ENCODE measurements around the gene ZBTB39. TPM values are rescaled to one million over a fixed set of nuclear protein-coding genes. Genes with fewer than 3 reads are reported as not detected.

ZBTB39 gene
- total and polyA plus RNA-seq, 4 donors, result 1.5 to 6.8 (median 4.3) TPM

GRCh38 chr12:56954057-56954957 is 52.0 kb downstream of the ZBTB39 start:
- ATAC-seq (ENCODE audit: low FRiP score) (no peak), DNase-seq (no peak)
- 87 to 88% methylated on average over 6 of the region's 6 CpGs for WGBS, 2 donors
- Histone ChIP-seq H3K27me3 (ENCODE audit: control insufficient read depth in 1 of 2, insufficient read depth in 2 of 2, low read length in 1 of 2) (no peaks in the 10 kb centered on the region), H3K9me3 (ENCODE audit: control insufficient read depth, low read length) (peaks cover 11% of the 10 kb centered on the region), H3K36me3 (ENCODE audit: control insufficient read depth in 1 of 2, insufficient read depth in 2 of 2, low read length in 1 of 2) (peaks cover 0 to 2% of the 10 kb centered on the region in 2 donors), H3K4me3 (ENCODE audit: low read length in 2 of 2) (no peak overlapping the region), H3K4me1 (ENCODE audit: control insufficient read depth in 1 of 2, insufficient read depth in 2 of 2, low read length in 2 of 2) (no peaks in the 10 kb centered on the region), H3K27ac (ENCODE audit: low read depth in 1 of 2, low read length in 2 of 2) (no peak overlapping the region)
- intact Hi-C loops (cut with DNase I), result no loop called here

GRCh38 chr12:56953314-56953713 is 53.0 kb downstream of the ZBTB39 start:
- peaks cover 0 to 2% of the 10 kb centered on the region in 2 donors for H3K36me3 ChIP-seq (ENCODE audit: control insufficient read depth in 1 of 2, insufficient read depth in 2 of 2, low read length in 1 of 2)
- H3K9me3 ChIP-seq (ENCODE audit: control insufficient read depth, low read length), result peaks cover 11% of the 10 kb centered on the region
- DNase-seq (no peak), ATAC-seq (ENCODE audit: low FRiP score) (no peak)
- intact Hi-C loops (cut with DNase I), result no loop called here
- H3K4me3 ChIP-seq (ENCODE audit: low read length in 2 of 2), result no peak overlapping the region
- no peak overlapping the region for H3K27ac ChIP-seq (ENCODE audit: low read depth in 1 of 2, low read length in 2 of 2)
- 15 to 23% methylated on average over 1 of the region's 1 CpG for WGBS, 2 donors
- H3K4me1 ChIP-seq (ENCODE audit: control insufficient read depth in 1 of 2, insufficient read depth in 2 of 2, low read length in 2 of 2), result no peaks in the 10 kb centered on the region
- H3K27me3 ChIP-seq (ENCODE audit: control insufficient read depth in 1 of 2, insufficient read depth in 2 of 2, low read length in 1 of 2), result no peaks in the 10 kb centered on the region

- Histone ChIP-seq H3K4me3 (ENCODE audit: low read length in 2 of 2) (no peak overlapping the region), H3K4me1 (ENCODE audit: control insufficient read depth in 1 of 2, insufficient read depth in 2 of 2, low read length in 2 of 2) (no peaks in the 10 kb centered on the region), H3K36me3 (ENCODE audit: control insufficient read depth in 1 of 2, insufficient read depth in 2 of 2, low read length in 1 of 2) (peaks cover 0 to 2% of the 10 kb centered on the region in 2 donors), H3K27me3 (ENCODE audit: control insufficient read depth in 1 of 2, insufficient read depth in 2 of 2, low read length in 1 of 2) (no peaks in the 10 kb centered on the region), H3K9me3 (ENCODE audit: control insufficient read depth, low read length) (peaks cover 6% of the 10 kb centered on the region), H3K27ac (ENCODE audit: low read depth in 1 of 2, low read length in 2 of 2) (no peak overlapping the region)
- ATAC-seq (ENCODE audit: low FRiP score) (no peak), DNase-seq (no peak)
- intact Hi-C loops (cut with DNase I), result no loop called here
- 83 to 84% methylated on average over 11 of the region's 11 CpGs for WGBS, 2 donors
Observed at GRCh38 chr12:56951582-56952339, 54.6 kb downstream of the ZBTB39 start.

GRCh38 chr12:56948881-56949280 is 57.5 kb downstream of the ZBTB39 start:
- Histone ChIP-seq H3K27ac (ENCODE audit: low read depth in 1 of 2, low read length in 2 of 2) (no peak overlapping the region), H3K4me3 (ENCODE audit: low read length in 2 of 2) (no peak overlapping the region), H3K27me3 (ENCODE audit: control insufficient read depth in 1 of 2, insufficient read depth in 2 of 2, low read length in 1 of 2) (no peaks in the 10 kb centered on the region), H3K9me3 (ENCODE audit: control insufficient read depth, low read length) (peaks cover 4% of the 10 kb centered on the region), H3K4me1 (ENCODE audit: control insufficient read depth in 1 of 2, insufficient read depth in 2 of 2, low read length in 2 of 2) (no peaks in the 10 kb centered on the region), H3K36me3 (ENCODE audit: control insufficient read depth in 1 of 2, insufficient read depth in 2 of 2, low read length in 1 of 2) (peaks cover 0 to 2% of the 10 kb centered on the region in 2 donors)
- ATAC-seq (ENCODE audit: low FRiP score) (no peak), DNase-seq (no peak)
- 96 to 98% methylated on average over 2 of the region's 2 CpGs for WGBS, 2 donors
- intact Hi-C loops (cut with DNase I), result no loop called here

Other genes with a start within 250 kb of the ZBTB39 start
- 1 to 10 TPM in 1 of 2 donors, under 1 TPM in 1; 0.66 to 3.3 TPM for gene HSD17B6, start 243.2 kb downstream of the ZBTB39 start, total RNA-seq
- gene HSD17B6, start 243.2 kb downstream of the ZBTB39 start, polyA plus RNA-seq, result 1 to 10 TPM in 1 of 2 donors, not detected in 1; 1.9 TPM
- under 1 TPM in 1 of 2 donors, not detected in 1; 0.48 TPM for gene SDR9C7, start 72.1 kb downstream of the ZBTB39 start, total RNA-seq
- under 1 TPM in 1 of 2 donors, not detected in 1; 0.18 TPM for gene SDR9C7, start 72.1 kb downstream of the ZBTB39 start, polyA plus RNA-seq
- gene RDH16, start 48.9 kb downstream of the ZBTB39 start, total RNA-seq, result under 1 TPM; 0.42 to 0.75 TPM
- gene RDH16, start 48.9 kb downstream of the ZBTB39 start, polyA plus RNA-seq, result under 1 TPM; 0.23 to 0.50 TPM
- not detected for gene TAC3, start 10.0 kb upstream of the ZBTB39 start, total RNA-seq
- under 1 TPM in 1 of 2 donors, not detected in 1; 0.88 TPM for gene TAC3, start 10.0 kb upstream of the ZBTB39 start, polyA plus RNA-seq
- 1 to 10 TPM in 1 of 2 donors, under 1 TPM in 1; 0.58 to 1.4 TPM for gene MYO1A, start 43.6 kb upstream of the ZBTB39 start, total RNA-seq
- gene MYO1A, start 43.6 kb upstream of the ZBTB39 start, polyA plus RNA-seq, result 10 to 100 TPM in 1 of 2 donors, under 1 TPM in 1; 0.05 to 77.4 TPM
- gene NEMP1, start 72.2 kb upstream of the ZBTB39 start, total RNA-seq, result 1 to 10 TPM; 7.6 to 10.0 TPM
- gene NEMP1, start 72.2 kb upstream of the ZBTB39 start, polyA plus RNA-seq, result 1 to 10 TPM in 1 of 2 donors, under 1 TPM in 1; 0.75 to 5.8 TPM
- gene NAB2, start 82.6 kb upstream of the ZBTB39 start, total RNA-seq, result 10 to 100 TPM; 31.6 to 48.4 TPM
- 10 to 100 TPM; 19.8 to 32.2 TPM for gene NAB2, start 82.6 kb upstream of the ZBTB39 start, polyA plus RNA-seq
- 100 to 1,000 TPM; 199 to 258 TPM for gene STAT6, start 104.8 kb upstream of the ZBTB39 start, total RNA-seq
- gene STAT6, start 104.8 kb upstream of the ZBTB39 start, polyA plus RNA-seq, result 100 to 1,000 TPM in 1 of 2 donors, 10 to 100 TPM in 1; 99.8 to 382 TPM
- gene LRP1, start 121.9 kb upstream of the ZBTB39 start, total RNA-seq, result 100 to 1,000 TPM; 517 to 992 TPM
- 100 to 1,000 TPM in 1 of 2 donors, 10 to 100 TPM in 1; 36.8 to 223 TPM for gene LRP1, start 121.9 kb upstream of the ZBTB39 start, polyA plus RNA-seq
- not detected for gene LRP1-AS, start 141.1 kb upstream of the ZBTB39 start, total RNA-seq
- gene LRP1-AS, start 141.1 kb upstream of the ZBTB39 start, polyA plus RNA-seq, result not detected
- 1 to 10 TPM in 1 of 2 donors, under 1 TPM in 1; 0.55 to 1.2 TPM for gene NXPH4, start 210.2 kb upstream of the ZBTB39 start, total RNA-seq
- gene NXPH4, start 210.2 kb upstream of the ZBTB39 start, polyA plus RNA-seq, result under 1 TPM; 0.31 to 0.38 TPM
- 10 to 100 TPM; 50.3 to 59.1 TPM for gene SHMT2, start 223.2 kb upstream of the ZBTB39 start, total RNA-seq
- 10 to 100 TPM; 34.3 to 53.4 TPM for gene SHMT2, start 223.2 kb upstream of the ZBTB39 start, polyA plus RNA-seq
- gene STAC3, start 244.6 kb upstream of the ZBTB39 start, total RNA-seq, result 1 to 10 TPM; 3.2 to 5.8 TPM
- gene STAC3, start 244.6 kb upstream of the ZBTB39 start, polyA plus RNA-seq, result 1 to 10 TPM in 1 of 2 donors, under 1 TPM in 1; 0.82 to 5.0 TPM